ENCODE measurements around the gene PSMD14.
"Not testable (repeated sequence)": the region's sequence is repeated elsewhere in the genome, so short reads cannot be mapped to it uniquely, and the experiment has no call there.

PSMD14 gene

DNA sequence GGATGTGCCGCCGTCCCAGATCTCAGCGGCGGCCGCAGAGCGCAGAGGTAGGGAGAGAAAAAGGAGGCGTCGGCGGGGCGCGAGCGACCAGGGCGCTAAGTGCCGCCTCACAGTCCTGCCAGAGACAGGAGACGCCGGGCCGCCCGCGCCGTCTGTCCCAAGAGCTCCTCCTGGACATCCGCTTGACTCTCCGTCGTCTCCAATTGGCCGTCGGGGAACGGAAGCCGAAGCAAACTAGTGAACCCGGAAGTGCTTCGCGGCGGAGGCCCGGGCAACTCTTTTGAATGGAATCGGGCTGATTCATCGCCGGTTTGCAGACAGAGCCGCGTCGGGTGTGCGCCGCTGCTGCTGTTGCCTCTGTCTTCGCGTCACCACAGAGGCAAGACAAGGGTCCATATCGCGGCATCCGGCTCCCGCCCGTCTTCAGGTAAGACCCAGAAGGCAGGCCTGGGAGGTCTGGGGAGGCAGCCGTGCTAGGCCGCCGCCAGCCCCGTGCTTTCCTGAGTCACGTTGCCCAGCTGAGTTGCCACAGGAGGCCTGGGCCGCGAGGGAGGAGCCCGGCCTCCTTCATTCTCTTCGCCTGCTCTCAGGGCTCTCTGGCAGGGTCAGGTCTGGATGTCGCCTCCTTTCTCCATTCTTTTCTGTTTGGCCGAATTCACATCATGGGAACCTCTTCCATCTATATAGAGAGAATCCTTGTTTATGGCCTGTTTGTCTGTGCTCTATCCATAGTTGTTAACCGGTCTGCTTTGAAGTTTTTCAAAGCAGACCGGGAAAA is at the start of gene PSMD14:
Gene PSMD14, plus strand, starts transcription at position 248 of the 778 bp plus-strand sequence. CDS start 10,401 bp downstream, outside the sequence.
- DNase-seq (ENCODE audit: low spot score): peak; percentile 86

DNA sequence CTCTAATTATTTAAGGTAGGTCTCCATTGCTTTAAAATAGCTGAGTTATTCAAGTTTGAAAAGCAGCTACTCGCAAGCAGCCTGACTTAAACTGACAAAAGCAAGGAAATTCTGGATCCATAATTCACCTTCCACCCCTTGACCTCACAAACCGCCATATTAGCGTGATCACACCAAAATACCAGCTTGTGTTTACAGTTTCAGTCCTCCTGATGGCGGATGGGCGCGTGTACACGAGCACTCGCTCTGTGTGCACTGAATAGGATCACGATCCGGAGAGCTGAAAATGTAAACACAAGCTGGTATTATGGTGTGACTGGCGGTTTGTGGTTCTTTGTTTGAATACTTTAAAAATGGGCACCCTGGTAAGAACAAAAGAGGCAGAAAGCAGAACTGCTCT is 42.4 kb upstream of the PSMD14 start:
- DNase-seq (ENCODE audit: low spot score): no peak

DNA sequence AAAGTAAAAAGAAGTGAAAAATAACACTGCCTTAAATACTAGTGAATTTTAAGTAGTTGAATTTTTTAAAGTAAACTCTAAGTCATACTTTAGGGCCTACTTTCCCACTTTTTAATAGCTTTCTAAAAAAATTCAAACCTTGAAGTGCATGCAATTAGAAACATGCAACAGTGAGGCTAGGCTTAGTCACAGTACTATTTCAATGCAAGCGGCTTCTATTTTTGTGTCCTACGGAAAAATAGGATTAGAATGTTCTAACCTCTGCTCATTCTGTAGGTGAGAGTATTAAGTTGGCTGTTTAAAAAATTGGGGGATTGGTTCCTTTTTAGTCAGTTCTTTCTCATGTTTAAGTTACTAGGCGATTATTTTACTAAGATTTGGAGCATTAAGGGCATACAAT is 39.1 kb upstream of the PSMD14 start:
- no peak for DNase-seq (ENCODE audit: low spot score)

DNA sequence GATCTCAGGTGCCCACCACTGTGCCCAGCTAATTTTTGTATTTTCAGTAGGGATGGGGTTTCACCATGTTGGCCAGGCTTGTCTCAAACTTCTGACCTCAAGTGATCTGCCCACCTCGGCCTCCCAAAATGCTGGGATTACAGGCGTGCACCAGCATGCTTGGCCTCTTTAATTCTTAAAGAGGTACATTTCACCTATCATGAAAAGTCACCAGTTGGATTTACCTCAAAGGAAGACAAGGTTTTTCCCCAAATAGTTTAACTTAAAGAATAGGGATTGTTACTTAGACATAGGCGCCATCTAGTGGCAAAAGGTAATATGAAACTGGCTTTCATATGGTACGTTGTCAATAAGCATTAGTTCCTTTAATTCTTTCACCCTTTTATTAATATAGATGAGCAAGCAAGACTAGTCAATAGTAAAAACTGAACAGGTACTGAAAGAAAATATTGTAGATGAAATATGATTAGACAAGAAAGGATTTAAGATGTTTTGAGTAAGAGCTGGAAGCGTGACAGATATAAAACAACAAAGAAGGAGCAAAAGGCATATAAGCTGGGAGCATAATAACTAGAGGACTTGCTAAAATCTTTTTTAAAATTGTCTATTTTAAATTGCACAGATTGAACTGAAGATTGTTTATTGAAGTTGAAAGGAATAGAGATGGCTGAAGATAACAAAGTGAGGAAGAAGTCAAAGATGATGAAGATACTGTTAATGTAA is 35.0 kb upstream of the PSMD14 start:
- DNase-seq (ENCODE audit: low spot score): peak; percentile 13

DNA sequence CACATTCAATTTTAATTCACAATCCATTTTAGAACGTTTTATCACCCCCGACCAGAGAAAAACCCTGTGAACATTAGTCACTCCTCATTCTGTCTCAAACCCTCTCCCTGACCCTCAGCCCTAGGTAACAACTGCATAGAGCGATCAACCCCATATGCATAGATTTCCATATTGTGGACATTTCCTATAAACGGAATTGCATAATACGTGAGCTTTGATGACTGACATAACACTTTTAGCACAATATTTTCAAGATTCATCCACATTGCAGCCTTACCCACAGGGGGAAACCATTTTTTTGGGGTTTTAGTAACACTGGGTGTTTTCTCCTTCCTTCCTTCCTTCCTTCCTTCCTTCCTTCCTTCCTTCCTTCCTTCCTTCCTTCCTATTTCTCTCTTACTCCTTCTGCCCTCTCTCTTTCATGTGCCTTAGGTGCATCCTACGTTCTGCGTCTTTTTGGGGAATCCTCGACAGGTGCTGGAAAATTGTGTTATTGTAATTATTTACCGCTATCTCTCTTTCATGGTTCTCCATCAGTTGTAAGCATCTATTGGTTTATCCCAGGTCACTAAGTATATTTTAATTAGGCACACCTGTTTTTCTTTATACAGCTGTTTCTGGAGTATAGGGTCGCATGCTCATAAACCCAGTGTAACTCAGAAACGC is 29.5 kb upstream of the PSMD14 start:
- peak; percentile 46 for DNase-seq (ENCODE audit: low spot score)

DNA sequence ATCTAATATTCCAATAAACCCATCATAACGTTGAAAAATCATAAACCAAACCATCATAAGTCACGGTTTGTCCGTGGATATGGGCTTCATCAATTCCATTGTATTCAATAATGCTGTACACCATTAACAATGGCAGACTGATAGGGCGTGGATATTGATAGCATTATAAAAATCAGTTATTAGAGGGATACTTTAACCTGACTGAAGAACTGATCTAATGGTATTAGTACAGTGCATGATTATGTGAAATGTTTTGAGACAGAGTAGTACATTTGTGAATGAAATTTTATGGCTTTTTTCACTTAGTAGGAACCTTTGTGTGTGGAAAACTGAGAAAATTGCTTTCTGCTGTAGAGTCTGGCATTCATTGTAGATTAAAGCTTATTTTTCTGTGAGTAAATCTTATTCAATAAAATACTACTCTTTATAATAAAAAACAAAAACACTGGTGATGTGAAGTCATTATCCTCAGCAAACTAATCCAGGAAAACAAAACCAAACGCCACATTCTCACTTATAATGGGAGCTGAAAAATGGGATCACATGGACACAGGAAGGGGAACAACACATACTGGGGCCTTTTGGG is 28.9 kb upstream of the PSMD14 start:
- DNase-seq (ENCODE audit: low spot score): not testable (repeated sequence)

DNA sequence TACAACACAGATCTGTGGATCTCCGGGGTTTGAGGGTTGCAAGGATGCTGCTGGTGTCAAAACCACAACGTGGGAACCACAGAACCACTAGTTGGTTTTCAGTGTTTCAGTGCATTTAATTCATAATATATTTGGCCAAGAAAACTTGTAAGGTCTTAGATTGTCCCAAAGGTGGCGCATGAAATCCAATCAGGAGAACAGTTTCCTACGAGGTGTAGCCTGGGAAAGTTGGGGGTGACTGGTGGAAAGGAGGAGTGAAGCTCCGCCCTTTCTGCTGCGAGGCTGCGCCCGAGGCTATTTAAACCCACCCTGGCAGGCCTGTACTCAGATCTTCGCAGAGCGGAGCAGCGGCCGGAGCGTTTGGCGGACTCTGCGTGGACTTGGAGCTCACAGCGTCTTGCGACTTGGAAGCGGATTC is 27.3 kb upstream of the PSMD14 start:
- peak; percentile 48 for DNase-seq (ENCODE audit: low spot score)

DNA sequence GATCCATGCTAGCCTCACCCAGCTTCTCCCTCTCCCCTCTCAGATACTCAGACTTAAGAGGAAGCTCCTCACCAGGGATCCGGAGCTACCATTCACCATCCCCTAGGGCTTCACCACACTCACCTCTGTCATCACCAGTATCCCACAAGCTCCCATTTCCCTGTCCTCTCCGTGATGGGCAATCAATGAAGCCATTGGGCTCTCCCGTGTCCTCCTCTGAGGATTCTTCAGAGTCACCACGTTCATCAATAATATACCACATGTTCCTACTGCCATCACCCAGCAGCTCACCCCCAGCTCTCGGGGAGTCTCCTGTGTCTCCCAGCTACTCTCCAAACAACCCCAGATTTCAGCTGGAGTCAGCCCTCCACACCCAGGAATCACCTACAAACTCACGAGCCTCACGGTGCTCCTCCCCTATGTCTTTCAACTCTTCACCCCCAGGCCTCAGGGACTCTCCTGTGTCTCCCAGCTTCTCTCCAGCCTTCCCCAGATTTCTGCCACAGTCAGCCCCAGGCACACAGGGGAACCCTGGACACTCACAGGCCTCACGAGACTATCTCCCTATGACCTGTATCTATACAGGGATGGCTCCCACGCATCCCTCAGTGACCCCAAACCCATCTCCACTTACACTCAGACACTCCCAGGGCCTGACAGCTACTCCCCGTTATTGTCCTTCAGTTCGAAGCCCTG is 26.5 kb upstream of the PSMD14 start:
- DNase-seq (ENCODE audit: low spot score): not testable (repeated sequence)

DNA sequence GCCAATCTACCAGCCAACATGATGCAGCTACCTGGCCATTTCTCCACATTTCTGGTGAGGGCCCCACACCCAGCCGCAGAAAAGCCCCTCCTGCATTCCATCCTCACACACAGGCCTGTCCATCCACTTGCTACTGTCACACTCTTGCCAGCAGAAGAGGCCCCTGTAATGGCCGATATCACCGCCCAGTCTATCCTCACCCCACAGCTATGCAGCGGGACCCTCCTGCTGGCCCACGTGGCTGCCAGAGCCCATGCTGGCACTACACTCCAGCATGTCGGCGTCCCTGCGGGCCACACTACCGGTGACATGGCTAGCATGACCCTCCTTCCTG is 25.9 kb upstream of the PSMD14 start:
- DNase-seq (ENCODE audit: low spot score): not testable (repeated sequence)

DNA sequence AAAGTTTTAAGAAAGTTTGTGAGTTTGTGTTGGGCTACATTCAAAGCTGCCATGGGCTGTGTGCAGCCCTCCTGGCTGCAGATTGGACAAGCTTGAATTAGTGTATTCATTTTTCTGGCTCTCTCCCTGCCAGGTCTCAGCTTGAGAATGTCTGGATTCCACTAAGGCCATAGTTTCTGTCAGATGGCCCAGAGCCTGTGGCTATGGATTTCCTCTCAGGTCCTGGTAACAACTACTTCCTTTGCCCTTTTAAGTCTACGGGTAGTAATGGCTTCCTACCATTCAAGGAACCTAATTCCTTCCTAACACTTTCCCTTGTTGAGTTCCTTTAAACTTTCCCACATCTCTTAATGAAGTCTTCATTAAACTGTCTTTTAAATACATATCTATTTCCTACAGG is 24.3 kb upstream of the PSMD14 start:
- DNase-seq (ENCODE audit: low spot score): no peak

DNA sequence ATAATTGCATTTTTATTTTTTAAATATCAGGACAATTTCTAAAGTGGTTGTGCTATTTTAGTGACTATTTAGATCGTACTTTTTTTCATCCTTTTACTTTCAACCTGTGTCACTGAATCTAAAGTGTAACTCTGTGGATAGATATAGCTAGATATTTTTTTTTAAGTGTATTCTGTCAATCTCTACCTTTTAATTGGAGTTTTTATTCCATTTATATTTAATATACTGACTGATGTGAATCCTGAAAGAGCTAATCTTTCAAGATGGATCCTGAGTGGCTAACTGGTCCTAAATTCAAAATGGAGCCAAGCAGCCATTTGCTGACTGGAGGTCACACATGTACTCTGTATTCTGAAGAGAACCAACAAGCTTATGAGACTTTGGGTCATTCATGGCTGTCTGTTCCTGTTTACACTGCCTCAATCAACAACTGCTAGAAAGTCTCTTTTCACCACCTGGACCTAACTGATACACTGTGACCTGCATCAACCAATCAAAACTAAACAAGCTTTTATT is 4.6 kb upstream of the PSMD14 start:
- no peak for DNase-seq (ENCODE audit: low spot score)

DNA sequence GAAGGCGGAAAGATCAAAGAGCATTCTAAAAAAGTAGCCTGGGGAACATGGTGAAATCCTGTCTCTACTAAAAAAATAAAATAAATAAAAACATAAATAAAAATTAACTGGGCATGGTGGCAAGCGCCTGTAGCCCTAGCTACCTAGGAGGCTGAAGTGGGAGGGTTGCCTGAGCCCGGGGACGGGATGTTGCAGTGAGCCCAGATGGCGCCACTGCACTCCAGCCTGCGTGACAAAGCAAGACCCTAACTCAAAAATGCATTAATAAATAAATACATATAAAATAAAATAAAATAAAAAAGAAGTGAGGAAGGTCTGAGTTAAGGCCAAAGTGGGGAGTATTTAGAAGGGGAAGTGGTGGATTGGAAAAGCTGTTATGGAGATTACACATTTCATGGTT is 1.3 kb upstream of the PSMD14 start:
- DNase-seq (ENCODE audit: low spot score): no peak

DNA sequence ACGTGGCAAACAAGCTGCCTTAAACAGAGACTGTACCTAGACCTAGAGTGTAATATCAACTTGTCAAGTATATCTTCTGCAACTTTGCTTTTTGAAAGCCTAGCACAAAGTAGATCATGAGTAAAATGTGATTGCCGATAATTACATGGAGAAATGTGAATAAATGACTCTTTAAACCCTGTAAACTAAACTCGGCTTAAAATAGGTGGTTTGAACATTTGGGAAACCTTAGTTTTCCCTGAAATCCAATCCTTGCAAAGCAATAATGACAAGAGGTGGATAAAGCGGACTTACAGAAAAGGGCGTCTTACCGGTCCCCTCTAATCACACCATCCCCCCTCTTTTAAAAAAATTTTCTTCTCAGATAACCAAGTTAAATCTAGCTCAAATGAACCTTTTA is 549 bp upstream of the PSMD14 start:
- no peak for DNase-seq (ENCODE audit: low spot score)

DNA sequence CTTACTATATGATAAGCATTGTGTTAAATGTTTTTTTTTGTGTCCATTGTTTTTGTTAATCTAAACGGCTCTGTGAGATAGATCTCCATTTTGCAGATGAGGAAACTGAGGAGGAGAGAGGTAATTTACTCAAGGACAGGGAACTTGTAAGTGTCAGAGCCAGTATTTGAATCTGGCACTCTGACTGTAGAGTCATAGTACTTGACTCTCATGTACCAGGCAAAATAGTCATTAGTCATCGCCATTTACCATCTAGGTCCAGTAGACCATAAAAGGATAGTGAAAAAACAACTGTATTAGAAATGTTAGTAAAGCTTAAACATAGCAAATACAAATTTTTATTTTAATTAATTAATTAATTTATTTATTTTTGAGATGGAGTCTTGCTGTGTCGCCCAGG is 4.8 kb downstream of the PSMD14 start:
- no peak for DNase-seq (ENCODE audit: low spot score)

DNA sequence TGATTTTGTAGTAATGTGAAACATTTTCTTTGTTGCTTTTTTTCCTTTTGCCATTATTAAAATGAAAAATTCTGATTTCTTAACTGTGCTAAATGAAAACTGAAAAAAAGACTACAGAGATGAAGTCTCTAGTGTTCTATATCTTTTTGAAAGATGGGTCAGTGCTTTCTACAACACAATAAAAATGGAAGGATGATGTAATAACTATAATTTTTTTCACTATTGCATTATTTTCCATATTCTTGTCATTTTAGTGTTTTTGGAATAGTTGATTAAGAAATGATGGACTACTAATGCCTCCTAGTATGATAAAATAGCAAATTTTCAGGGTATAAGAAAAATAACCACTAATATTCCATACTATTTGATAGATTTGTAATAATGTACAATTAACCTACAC is 7.2 kb downstream of the PSMD14 start:
- DNase-seq (ENCODE audit: low spot score): no peak

DNA sequence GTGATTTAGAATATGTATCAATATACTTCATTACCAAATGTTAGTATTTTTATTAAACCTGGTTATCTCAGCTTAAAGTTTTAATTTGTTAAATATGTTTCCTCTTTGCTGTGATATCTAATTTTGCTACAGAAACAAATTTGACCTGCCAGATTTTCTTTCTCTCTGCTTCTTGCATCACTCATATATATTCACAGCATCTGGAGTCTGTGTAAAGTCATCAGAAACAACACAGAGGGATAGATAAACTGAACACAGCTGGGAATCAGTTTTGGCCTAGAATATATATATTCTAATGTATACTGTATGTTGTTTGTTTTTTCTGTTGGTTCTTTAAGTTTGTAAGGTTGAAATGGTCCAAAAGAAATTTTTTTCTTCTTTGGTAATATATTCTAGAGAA is 8.5 kb downstream of the PSMD14 start:
- no peak for DNase-seq (ENCODE audit: low spot score)

DNA sequence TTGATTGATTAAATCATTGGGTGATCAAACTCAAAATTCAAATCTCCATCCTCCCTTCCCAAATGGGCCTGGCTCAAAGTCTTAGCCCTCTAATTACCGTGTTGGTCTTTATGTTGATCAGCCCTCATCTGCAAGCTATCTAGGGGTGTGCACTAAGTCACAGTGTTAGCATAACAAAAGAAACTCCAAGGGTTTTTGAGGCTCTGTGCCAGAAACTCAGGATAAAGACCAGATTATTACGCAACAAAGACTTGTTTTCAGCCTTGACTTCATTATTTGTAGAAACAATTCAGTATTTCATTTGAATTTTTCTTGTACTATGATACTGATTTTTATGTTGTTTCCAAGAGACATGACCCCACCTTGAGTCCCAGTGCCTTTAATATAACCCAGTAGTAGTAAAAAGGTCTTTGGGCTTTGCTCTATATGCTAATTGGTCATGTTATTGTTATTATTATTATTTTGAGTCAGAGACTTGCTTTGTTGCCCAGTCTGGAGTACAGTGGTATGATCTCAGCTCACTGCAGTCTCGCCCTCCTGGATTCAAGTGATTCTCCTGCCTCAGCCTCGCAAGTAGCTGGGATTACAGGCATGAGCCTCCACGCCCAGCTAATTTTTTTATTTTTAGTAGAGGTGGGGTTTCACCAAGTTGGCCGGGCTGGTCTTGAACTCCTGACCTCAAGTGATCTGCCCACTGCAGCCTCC is 13.9 kb downstream of the PSMD14 start:
- DNase-seq (ENCODE audit: low spot score): no peak

DNA sequence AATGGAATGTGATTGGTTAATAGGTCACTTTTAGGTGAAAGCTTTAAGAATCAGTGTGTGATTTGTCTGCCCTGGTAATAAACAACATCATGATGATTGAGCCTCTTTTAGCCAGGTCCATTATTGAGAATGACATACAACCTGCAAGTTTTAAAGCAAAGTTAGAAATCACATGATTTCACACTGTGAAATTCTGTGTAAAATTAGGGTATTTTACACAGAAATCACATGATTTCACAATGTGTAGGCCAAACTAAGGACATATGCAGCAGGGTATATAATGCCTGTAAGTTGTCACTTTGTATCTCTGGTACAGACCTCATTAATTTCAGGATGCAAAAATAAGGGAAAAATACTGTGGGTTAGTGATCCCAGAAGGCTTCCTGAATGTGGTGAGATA is 16.7 kb downstream of the PSMD14 start:
- no peak for DNase-seq (ENCODE audit: low spot score)

DNA sequence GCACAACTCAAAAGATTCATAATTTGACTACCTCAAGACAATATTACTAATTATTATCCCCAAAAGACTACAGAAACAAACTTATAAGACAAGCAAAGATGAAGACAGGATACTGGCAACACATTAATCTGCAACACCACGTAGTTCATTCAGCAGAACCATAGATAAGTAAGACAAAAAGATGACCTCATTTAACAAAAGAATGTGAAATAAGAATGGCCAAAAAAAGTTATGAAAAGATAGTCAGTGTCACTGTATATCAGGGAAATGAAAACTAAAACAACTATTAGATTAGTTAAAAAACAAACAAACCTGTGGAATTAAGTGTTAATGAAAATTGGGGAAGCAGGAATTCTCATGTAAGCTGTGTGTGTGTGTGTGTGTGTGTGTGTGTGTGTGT is 19.4 kb downstream of the PSMD14 start:
- no peak for DNase-seq (ENCODE audit: low spot score)

DNA sequence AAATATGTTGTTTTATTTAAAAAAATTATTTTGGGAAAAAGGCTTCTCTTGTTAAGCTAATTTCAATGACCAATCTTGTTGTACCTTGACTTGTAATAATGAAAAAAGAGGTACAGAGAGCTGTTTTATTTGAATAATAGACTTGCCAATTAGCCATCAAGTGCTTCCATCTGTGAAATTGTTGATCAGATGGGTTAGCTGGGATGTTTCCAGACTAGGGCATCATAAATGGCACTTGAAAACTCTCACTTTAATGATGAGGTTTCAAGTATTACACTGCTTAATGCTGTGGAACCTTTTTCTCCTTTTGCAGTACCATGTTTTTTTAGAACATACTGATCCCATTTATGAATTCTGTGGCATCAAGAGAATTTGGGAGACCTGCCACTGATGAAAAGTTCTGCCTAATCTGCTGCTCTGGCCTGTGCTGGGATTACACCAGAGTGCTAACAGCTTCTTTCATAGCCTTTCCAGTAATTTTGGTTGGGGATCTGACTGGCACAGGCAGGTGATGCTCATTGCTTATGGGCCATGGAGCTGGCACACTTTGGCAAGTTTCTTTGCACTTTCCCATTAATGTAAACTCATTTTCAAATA is 24.2 kb downstream of the PSMD14 start:
- peak; percentile 30 for DNase-seq (ENCODE audit: low spot score)

DNA sequence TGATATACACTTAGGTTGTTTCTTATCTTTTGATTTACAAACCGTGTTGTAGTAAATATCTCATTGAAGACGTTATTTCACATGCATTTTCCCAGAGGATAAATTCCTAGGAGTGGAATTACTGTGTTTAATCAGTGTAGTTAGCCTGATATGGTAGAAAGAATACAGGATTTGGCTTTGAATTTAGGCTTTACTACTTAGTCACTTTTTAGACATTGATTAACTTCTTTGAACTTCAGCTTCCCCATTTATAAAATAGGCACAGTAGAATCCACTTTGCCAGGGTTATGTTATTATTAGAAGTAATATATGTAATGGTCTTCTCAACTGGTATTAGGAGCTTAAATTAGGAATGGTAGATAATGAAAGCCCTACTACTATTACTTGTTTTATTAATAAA is 27.4 kb downstream of the PSMD14 start:
- no peak for DNase-seq (ENCODE audit: low spot score)

All from D341Med (cell line).